Islet of Langerhans (tissue), 1 donor: Measurements from ENCODE around the gene CDY2A.
"Not testable (repeated sequence)": the region's sequence is repeated elsewhere in the genome, so short reads cannot be mapped to it uniquely, and the experiment has no call there.

Source experiments
- FAIRE-seq: peaks from one replicate; lab custom pipeline; 2011; peaks lifted over from hg19 to GRCh38; lab: Jason Lieb, UNC

Gene CDY2A, protein sequence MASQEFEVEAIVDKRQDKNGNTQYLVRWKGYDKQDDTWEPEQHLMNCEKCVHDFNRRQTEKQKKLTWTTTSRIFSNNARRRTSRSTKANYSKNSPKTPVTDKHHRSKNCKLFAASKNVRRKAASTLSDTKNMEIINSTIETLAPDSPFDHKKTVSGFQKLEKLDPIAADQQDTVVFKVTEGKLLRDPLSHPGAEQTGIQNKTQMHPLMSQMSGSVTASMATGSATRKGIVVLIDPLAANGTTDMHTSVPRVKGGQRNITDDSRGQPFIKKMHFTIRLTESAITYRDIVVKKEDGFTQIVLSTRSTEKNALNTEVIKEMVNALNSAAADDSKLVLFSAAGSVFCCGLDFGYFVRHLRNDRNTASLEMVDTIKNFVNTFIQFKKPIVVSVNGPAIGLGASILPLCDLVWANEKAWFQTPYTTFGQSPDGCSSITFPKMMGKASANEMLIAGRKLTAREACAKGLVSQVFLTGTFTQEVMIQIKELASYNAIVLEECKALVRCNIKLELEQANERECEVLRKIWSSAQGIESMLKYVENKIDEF

DNA sequence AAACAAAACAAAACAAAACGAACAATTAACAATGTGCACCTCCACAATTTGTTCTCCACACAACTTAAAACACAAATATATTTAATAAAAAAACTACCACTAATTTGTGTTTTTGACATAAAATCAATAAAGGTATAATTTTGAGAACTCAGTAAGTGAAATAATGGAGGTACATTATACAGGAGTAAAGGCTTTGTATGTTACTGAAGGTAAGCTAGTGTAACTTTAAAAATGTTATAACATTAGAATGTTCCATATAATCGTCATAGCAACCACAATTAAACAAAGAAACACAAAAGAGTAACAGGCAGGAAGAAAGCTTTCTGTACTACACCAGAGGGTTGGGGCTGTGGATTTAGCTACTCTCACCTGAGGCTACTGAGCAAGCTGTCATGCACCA lies at the start of gene CDY2A:
CDY2A (plus strand) TSS at position 301 of the 400 bp plus-strand sequence. CDS start 328 bp downstream, outside the sequence.
- FAIRE-seq = not testable (repeated sequence)

DNA sequence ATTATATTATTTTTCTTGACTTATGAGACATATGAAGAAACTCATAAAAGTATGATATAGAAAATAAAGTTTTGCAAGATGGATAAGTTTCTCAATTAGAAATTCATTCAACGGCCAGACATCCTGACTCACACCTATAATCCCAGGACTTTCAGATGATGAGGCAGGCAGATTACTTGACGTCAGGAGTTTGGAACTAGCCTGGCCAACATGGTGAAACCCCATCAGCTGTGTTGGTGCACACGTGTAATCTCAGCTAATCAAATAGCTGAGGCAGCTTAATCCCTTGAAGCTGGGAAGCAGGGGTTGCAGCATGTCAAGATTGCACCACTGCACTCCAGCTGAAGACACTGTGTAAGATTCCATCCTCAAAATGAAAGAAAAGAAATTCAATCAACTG lies 28.0 kb upstream of the CDY2A start:
- FAIRE-seq = not testable (repeated sequence)

DNA sequence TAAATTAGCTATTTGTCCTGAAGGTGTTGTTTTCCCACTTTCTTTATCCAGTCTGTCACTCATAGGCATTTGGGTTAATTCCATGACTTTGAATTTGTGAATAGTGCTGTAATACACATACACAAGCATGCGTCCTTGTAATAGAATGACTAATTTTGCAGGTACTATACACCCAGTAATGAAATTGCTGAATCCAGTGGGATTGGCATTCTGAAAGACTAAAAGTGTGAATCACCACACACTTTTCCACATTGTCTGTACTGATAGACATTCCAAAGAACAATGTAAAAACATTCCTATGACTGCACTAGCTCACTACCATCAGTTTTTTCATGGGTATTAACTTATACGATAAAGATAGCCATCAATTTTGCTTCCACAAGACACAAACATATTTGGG lies 27.3 kb upstream of the CDY2A start:
- not testable (repeated sequence) for FAIRE-seq

DNA sequence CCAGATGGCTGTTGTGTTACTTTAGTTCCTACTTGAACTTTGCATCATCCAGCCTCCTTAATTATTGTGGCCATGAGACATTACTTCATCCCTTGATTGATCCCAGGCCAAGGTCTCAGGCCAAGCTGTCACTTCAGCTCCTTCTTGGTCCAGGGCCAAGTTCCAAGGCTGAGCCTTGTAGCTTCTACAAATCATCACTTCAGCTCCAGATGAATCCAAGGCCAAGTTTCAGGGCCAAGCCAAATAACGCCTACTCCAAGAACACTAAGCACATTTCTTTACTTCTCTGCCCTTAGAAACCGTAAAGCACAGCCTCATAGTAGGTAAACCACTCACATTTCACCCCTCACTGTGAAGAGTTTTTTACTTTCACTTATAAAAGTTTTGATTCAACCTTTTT lies 1.7 kb upstream of the CDY2A start:
- not testable (repeated sequence) for FAIRE-seq

DNA sequence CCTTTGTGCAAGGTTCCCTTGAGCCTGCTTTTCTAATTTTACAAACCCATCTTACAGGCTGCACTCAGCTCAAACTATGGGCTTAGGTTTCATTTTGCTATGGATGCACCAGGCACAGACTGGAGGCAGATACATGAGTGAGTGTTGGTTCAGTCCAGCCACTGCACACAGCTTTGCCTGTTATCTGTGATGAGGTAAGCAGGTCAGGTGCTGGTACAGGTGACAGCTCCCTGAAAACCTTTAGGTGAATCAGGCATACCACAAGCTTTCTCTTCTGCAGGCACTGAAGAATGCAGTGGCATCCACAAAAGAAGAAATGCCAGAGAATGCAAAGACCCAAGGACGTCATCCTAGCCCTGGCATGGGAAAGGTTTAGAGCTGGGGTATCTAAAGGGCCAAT lies 3.3 kb downstream of the CDY2A start:
- FAIRE-seq = not testable (repeated sequence)

DNA sequence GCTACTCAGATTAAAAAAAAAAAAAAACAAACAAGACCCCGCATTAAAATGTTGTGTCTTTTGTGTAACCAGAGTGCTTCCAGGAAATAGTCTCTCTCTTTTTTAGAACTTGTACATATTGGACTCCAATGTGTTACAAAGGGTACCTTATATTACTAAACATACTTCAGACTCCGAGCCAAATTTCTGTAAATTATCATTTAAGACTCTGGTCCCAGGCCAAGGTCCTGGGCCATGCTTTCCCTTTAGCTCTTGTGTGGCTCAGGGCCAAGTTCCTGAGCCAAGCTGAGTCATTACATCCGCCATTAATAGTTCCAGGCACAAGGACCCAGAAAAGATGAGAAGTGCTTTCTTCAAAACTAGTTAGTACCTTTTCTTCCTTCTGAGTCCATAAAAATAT lies 4.6 kb downstream of the CDY2A start:
- FAIRE-seq = not testable (repeated sequence)

DNA sequence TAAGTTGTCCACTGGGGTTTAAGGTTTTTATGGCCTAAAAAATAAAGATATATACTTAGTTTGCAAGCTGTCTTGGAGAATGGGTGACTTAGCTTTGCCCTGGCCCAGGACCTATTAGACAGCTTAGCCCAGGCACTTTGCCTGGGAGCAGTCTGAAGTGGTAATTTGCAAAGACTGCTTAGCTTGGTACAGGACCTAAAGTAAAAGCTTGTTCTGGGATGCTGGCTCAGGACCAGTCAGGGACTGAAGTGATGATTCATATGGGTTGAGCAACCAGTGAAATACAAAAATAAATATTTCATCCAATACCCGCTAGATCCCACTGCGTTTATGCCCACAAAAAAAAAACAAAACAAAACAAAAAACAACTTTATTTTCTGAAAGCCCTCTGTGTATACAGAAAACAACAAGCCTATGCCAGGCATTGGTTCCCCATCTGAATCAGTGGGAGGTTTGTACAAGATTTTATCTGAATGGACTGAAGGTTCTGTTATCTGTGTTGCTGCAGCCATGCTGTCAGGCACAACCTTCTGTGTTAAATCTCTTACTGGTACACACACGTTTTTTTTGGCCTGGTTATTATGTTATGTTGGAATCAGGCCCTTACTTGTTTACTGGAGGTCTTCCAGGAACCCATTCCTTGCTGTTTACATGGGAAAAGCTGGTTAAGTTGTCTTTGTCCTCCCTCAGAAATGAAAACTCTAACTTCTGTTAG lies 8.7 kb downstream of the CDY2A start:
- FAIRE-seq = not testable (repeated sequence)

DNA sequence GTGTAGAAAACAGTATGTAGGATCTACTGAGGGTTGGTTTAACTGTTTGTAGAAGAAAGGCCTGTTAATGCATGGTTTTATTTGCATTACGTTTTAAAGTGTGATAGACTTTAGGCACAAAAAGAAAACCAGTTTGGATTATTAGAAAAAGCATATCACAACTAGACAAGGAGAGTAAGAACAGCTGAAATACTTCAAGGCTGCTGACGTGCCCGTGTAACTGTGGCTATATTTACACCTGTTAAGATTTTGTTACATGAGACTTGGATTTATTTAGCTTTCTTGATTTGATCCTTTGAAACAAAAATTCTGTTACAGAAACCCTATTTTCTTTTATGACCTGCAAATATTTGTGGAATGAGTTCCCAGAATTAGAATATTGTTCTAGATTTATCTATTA lies 9.3 kb downstream of the CDY2A start:
- FAIRE-seq = not testable (repeated sequence)

DNA sequence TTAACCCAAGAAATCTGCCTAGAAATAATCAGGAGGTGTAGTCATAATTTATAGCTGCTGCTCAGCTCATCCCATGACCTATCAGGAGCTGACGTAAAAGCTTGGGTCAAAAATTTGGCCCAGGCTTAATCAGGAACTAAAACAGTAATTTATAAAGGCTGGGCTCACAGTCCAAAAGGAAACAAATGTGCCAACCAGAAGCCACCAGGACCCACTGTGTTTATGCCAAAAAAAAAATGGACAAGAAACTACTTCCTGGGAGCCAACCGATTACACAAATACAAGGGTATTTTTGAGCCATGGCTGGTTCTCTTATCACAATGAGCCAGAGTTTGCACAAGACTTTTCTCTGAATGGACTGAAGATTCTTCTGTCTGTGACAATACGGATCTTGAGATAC lies 19.4 kb downstream of the CDY2A start:
- not testable (repeated sequence) for FAIRE-seq

DNA sequence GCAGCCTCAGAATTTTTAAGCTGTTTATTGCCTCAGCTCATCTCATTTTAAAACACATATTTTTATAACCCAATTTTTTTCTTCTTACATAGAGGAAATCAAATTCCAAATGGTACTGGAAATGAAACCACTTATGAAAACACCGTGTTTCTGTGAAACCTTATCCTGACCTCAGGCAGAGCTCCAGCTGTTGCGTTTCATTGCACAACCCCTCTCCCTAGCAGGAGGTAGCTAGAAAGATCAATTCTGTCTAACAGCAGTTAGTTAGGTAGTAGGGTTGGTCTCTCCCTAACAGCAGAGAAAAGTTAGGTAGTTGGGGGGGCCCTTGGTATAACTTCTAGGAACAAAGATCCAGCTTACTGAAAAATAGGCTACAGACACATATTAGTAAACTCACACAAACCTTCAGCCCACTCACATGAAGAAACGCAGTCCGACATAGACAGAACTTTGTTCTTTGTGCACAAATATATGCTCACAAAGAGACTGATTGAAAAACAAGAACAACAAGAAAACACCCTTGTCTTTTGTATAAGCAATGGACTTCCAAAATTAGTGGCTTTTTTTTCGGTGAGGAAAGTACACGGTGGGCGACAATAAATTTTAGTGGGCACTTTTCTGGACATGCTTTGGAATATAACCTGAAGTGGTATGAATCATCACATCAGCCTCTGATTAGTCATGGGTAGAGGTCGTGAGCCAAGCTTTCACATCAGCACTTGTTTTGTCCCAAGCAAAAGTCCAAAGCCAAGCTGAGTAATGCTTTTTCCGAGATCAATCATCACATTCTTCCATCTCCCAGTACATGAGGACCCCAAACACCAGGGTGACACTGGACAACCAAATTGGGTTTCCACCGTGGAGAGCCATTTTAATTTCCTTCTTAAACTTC lies 22.8 kb downstream of the CDY2A start:
- not testable (repeated sequence) for FAIRE-seq

DNA sequence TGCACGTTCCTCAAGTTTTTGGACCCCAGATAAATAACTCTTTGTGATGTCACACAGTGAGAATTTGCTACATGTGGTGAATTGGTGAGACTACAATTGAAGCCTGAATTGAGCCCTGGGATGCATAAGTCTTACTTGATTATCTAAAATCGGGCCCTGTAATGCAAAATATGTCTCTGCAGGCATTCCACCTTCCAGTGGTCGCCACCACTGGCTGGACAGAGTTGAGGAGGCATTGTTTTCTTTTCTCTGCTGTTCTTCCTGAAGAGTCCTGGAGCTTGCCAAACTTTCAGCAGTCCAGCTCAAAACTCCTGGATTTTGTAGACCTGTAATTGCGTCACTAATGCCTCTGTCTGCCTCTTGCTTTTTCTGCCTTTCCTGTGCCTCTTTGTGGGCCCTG lies 23.5 kb downstream of the CDY2A start:
- not testable (repeated sequence) for FAIRE-seq

DNA sequence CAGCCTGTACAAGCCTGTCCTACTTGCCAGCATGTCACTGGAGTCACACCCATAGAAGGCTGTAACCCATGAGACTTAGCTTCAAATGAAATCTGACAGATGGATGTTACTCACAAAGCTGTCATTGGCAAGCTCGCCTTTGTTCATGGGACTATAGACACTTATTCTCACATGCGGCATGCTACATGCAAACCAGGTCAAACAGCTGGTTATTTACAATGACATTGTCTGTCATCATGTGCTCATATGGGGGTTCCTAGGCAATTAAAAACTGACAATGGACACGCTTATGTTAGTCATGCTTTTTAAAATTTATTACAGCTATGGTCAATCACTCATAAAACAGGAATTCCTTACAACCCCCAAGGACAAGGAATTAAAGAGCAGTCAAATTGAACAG lies 30.9 kb downstream of the CDY2A start:
- FAIRE-seq = not testable (repeated sequence)

DNA sequence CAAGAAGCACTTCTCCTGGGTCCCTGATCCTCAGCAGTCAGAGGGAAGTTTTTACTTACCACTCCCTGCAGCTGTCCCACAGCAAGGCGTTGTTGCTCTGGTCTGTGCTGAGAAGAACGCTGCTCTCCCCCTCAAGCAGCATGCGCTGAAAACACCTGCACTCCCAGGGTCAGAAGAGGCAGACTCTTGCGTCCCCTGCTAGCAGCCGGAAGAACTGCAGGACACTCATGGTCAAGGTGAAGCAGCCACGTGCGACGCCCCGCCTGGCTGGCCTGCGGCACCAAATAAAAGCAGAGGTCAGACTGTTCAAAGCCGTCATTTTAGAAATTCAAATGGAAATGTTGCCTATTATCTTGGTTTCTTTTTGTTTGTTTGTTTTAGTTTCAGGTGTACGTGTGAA lies 47.9 kb downstream of the CDY2A start:
- FAIRE-seq = not testable (repeated sequence)
